BE2C (cell line): Measurements from ENCODE around the gene CXCL13.
"Not testable (repeated sequence)": the region's sequence is repeated elsewhere in the genome, so short reads cannot be mapped to it uniquely, and the experiment has no call there.

Source experiments
- DNase-seq: peaks from one replicate; pipeline ENCODE4 v3.0.0-alpha.2; 2020
- H3K27me3 ChIP-seq: fragments of 250-450 bp; sonication (Bioruptor Pico); 2 replicates; pipeline ENCODE4 v1.5.1; 2020; ENCODE audit warnings: mild to moderate bottlenecking
- H3K36me3 ChIP-seq: fragments of 250-450 bp; sonication (Bioruptor Pico); 2 replicates; pipeline ENCODE4 v1.5.1; 2020; ENCODE audit warnings: mild to moderate bottlenecking
- H3K4me1 ChIP-seq: fragments of 250-450 bp; sonication (Bioruptor Pico); 2 replicates; pipeline ENCODE4 v1.5.1; 2020
- H3K4me3 ChIP-seq: 2 replicates; pipeline ENCODE4 v1.5.1; 2011; ENCODE audit warnings: low read depth, low read length
- H3K9me3 ChIP-seq: fragments of 250-450 bp; sonication (Bioruptor Pico); 2 replicates; pipeline ENCODE4 v1.5.1; 2020
- TF ChIP-seq, protein P1 (sequence below): IDR thresholded peaks from 2 replicates; pipeline ENCODE4 v1.5.1; 2012; ENCODE audit warnings: mild to moderate bottlenecking, low read depth, low read length

CXCL13 gene

DNA sequence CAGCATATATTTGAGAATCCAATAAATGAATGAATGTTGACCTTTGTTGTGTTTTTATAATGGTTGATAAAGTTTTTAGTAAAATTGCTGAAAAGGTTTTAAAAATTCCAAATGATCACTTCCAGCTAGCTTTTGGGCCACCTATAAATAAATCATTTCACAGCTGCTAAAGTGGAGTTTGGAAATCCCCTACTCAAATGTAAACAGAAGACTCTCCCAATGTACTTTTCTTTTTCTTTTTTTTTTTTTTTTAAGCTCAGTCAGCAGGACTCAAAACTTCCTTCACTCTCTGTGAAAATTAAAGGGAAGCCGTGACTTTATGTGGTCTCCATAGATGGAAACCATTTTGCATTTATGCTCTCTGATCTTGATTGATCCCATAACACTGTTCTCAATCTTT lies 45.2 kb downstream of the CXCL13 start:
- Histone ChIP-seq H3K4me3 (no peak overlapping the region), H3K36me3 (no peaks in the 10 kb centered on the region), H3K4me1 (no peaks in the 10 kb centered on the region), H3K27me3 (peaks cover 5% of the 10 kb centered on the region), H3K9me3 (no peaks in the 10 kb centered on the region)
- no peak for DNase-seq
- TF ChIP-seq, protein P1, sequence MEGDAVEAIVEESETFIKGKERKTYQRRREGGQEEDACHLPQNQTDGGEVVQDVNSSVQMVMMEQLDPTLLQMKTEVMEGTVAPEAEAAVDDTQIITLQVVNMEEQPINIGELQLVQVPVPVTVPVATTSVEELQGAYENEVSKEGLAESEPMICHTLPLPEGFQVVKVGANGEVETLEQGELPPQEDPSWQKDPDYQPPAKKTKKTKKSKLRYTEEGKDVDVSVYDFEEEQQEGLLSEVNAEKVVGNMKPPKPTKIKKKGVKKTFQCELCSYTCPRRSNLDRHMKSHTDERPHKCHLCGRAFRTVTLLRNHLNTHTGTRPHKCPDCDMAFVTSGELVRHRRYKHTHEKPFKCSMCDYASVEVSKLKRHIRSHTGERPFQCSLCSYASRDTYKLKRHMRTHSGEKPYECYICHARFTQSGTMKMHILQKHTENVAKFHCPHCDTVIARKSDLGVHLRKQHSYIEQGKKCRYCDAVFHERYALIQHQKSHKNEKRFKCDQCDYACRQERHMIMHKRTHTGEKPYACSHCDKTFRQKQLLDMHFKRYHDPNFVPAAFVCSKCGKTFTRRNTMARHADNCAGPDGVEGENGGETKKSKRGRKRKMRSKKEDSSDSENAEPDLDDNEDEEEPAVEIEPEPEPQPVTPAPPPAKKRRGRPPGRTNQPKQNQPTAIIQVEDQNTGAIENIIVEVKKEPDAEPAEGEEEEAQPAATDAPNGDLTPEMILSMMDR: no peak

DNA sequence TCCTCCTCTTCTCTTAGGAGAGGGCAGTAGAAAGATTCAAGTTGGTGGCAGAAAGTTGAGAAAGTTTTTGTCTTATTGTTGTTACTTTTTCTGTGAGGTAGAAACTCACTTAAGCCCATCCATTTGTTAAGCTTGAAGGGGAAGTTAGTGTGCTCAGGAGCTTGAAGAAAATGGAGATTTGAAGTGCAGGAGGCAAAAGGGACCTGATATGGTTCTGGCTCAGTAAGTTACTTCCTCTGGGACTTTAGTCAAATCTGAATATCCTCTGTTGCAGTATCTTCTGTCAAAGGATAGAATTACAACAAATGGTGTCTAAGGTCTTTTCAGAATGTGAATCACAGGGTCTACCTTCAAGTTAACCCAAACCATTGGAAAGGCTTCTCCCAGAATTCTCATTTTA lies 46.2 kb downstream of the CXCL13 start:
- TF ChIP-seq, protein P1: no peak
- Histone ChIP-seq H3K4me3 (no peak overlapping the region), H3K9me3 (no peaks in the 10 kb centered on the region), H3K36me3 (no peaks in the 10 kb centered on the region), H3K4me1 (no peaks in the 10 kb centered on the region), H3K27me3 (peaks cover 5% of the 10 kb centered on the region)
- DNase-seq: no peak

DNA sequence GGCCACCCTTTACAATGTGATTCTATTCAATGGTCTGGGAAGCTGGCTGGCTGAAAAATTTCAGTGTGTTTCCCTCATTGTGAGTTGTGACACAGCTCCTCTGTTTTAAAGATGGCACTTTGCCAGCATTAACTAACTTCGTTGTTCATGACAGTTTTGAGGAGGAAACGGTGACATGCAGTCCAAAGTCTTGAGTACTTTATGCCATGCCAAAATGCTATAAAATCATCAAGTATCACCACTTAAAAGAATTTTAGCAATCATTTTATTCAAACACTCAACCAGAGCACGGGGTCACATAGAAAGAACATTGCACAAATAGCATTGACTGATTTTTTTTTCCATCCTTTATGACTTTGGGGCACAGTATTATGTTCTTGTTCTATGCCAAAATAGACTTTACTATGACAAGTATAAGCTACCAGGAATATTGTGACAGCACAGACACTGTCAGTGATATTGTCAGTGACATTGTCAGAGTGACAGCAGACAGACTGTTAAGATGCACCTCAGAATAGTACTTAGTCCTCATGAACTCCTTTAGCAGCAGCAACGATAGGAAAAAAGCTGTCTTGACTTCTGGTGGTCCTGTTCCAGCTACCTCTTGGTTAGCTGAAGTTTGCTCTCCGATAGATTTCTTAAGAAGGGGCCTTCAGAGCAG lies 46.7 kb downstream of the CXCL13 start:
- no peaks in the 10 kb centered on the region for H3K9me3 ChIP-seq
- H3K4me1 ChIP-seq: no peaks in the 10 kb centered on the region
- no peak overlapping the region for H3K4me3 ChIP-seq
- no peak for DNase-seq
- no peaks in the 10 kb centered on the region for H3K36me3 ChIP-seq
- H3K27me3 ChIP-seq: peaks cover 5% of the 10 kb centered on the region
- TF ChIP-seq, protein P1: no peak

DNA sequence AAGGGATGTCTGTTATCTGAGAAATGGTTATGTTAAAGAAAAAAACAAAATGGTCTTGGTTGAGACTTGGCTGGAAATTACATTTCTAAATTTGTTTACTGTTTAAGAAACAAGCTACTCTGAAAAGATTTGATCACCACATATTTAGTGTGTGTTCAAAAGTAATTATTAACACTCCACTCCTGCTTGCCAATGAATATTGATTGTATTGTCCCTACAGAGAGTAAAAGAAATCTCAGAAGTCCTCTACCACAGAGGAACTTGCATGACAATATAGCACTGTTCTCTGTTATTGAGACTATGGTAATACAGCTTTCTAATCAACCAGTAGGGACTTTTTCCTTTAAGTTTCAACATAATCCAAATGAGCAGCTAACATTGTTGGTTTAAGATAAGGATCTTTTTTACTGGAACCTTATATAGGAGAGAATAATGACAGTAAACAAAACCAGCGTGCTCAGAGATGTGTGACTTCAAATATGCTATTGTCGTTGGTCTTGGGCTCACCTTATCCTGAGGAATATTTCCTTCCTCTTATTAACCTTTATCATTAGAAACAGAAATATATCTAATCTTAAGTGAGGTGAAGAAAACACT lies 47.6 kb downstream of the CXCL13 start:
- Histone ChIP-seq H3K27me3 (peaks cover 5% of the 10 kb centered on the region), H3K36me3 (no peaks in the 10 kb centered on the region), H3K4me3 (no peak overlapping the region), H3K4me1 (no peaks in the 10 kb centered on the region), H3K9me3 (no peaks in the 10 kb centered on the region)
- DNase-seq: no peak
- TF ChIP-seq, protein P1: no peak

DNA sequence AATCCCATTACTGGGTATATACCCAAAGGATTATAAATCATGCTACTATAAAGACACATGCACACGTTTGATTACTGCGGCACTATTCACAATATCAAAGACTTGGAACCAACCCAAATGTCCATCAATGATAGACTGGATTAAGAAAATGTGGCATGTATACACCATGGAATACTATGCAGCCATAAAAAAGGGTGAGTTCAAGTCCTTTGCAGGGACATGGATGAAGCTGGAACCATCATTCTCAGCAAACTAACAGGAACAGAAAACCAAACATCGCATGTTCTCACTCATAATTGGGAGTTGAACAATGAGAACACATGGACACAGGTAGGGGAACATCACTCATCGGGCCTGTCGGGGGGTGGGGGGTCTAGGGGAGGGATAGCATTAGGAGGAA lies 54.7 kb downstream of the CXCL13 start:
- H3K4me1 ChIP-seq, H3K9me3 ChIP-seq, H3K27me3 ChIP-seq, DNase-seq, H3K36me3 ChIP-seq, H3K4me3 ChIP-seq: not testable (repeated sequence)
